ENCODE data around the gene SQSTM1. TPM values are rescaled to one million over a fixed set of nuclear protein-coding genes. Genes with fewer than 3 reads are reported as not detected.

The SQSTM1 gene
- total and polyA plus RNA-seq, 11 donors = 177 to 747 (median 396) TPM

- Histone ChIP-seq H3K4me3 (peak overlapping the region; percentile 70 to 100 (median 87)), H3K9me3 (peaks cover 0 to 7% (median 0%) of the 10 kb centered on the region in 12 donors), H3K27ac (peak overlapping the region in 11 of 12 donors; percentile 72 to 97 (median 93)), H3K27me3 (no peaks in the 10 kb centered on the region), H3K36me3 (peaks cover 0 to 23% (median 13%) of the 10 kb centered on the region in 9 donors), H3K4me1 (peaks cover 0 to 27% (median 16%) of the 10 kb centered on the region in 12 donors)
- 0 to 1% (median 0%) methylated on average over 32 of the region's 32 CpGs for WGBS, 4 donors
- DNase-seq = no peak
- ATAC-seq = peak; percentile 13 to 53 (median 37)
- intact Hi-C loops (cut with DNase I) = loop anchor here in 5 of 10 donors (1.0 to 10.0 kb wide), 6 partner anchors 36 to 93 kb away; partner anchors contain the start of genes SQSTM1 (in 3 of the 5) and MGAT4B (in 1 of the 5)
- TF ChIP-seq CTCF (IDR thresholded peaks at IDR 0.05) (no peak), POLR2A (IDR thresholded peaks at IDR 0.05) (no peak)
Measured at GRCh38 chr5:179858241-179858585, 37.5 kb downstream of the SQSTM1 start.

GRCh38 chr5:179858586-179859427, 38.1 kb downstream of the SQSTM1 start, which contains the start of gene MRNIP:
TSS of gene MRNIP (minus strand) at chr5:179858817. CDS start at chr5:179858796, 21 bp downstream.
- peak within 1 kb of the TSS; percentile 84 to 97 (median 94) for H3K27ac ChIP-seq
- H3K4me3 ChIP-seq = peak within 1 kb of the TSS; percentile 70 to 100 (median 87)
- DNase-seq (peak; percentile 97 to 99 (median 98)), ATAC-seq (peak; percentile 99 to 100 (median 99))
- intact Hi-C loops (cut with DNase I) = loop anchor here in 5 of 10 donors (1.0 to 10.0 kb wide), 6 partner anchors 37 to 94 kb away; partner anchors contain the start of genes SQSTM1 (in 3 of the 5) and MGAT4B (in 1 of the 5)
- peaks cover 0 to 27% (median 16%) of the 10 kb centered on the region in 12 donors for H3K4me1 ChIP-seq
- H3K27me3 ChIP-seq = no peaks in the 10 kb centered on the region
- 0% methylated on average over 24 to 90 of the region's 90 CpGs for WGBS, 4 donors
- TF ChIP-seq POLR2A (IDR thresholded peaks at IDR 0.05) (peak in 1 of 2 donors; percentile 81), CTCF (IDR thresholded peaks at IDR 0.05) (peak in 7 of 12 donors; percentile 7 to 52 (median 37))
- H3K36me3 ChIP-seq = peaks cover 0 to 25% (median 19%) of the 10 kb centered on the region in 9 donors
- peaks cover 0 to 7% (median 0%) of the 10 kb centered on the region in 12 donors for H3K9me3 ChIP-seq

GRCh38 chr5:179860301-179860700, 39.6 kb downstream of the SQSTM1 start:
- intact Hi-C loops (cut with DNase I) = no loop called here
- no peak for ATAC-seq
- Histone ChIP-seq H3K36me3 (peaks cover 0 to 36% (median 31%) of the 10 kb centered on the region in 9 donors), H3K27me3 (no peaks in the 10 kb centered on the region), H3K4me3 (peak overlapping the region in 1 of 12 donors; percentile 77), H3K27ac (no peak overlapping the region), H3K9me3 (peaks cover 0 to 7% (median 0%) of the 10 kb centered on the region in 12 donors), H3K4me1 (peaks cover 0 to 27% (median 16%) of the 10 kb centered on the region in 12 donors)
- 68 to 87% (median 85%) methylated on average over 11 of the region's 11 CpGs for WGBS, 4 donors
- TF ChIP-seq POLR2A (IDR thresholded peaks at IDR 0.05) (no peak), CTCF (IDR thresholded peaks at IDR 0.05) (no peak)
- no peak for DNase-seq

GRCh38 chr5:179862296-179862695, 41.6 kb downstream of the SQSTM1 start:
- intact Hi-C loops (cut with DNase I) = no loop called here
- DNase-seq = no peak
- Histone ChIP-seq H3K36me3 (peaks cover 0 to 51% (median 40%) of the 10 kb centered on the region in 9 donors), H3K27ac (no peak overlapping the region), H3K27me3 (no peaks in the 10 kb centered on the region), H3K9me3 (peaks cover 0 to 7% (median 0%) of the 10 kb centered on the region in 12 donors), H3K4me3 (no peak overlapping the region), H3K4me1 (peaks cover 0 to 26% (median 12%) of the 10 kb centered on the region in 12 donors)
- 95 to 100% (median 99%) methylated on average over 1 to 2 of the region's 2 CpGs for WGBS, 4 donors
- TF ChIP-seq CTCF (IDR thresholded peaks at IDR 0.05) = no peak
- TF ChIP-seq POLR2A (IDR thresholded peaks at IDR 0.05) = no peak
- no peak for ATAC-seq
